IMR-90 (cell line): ENCODE measurements around the gene SPATA13. TPM values are rescaled to one million over a fixed set of nuclear protein-coding genes. Genes with fewer than 3 reads are reported as not detected.
"Not testable (repeated sequence)": the region's sequence is repeated elsewhere in the genome, so short reads cannot be mapped to it uniquely, and the experiment has no call there.

Experiments
- ATAC-seq: fragments of 200-7000 bp; cut with Tn5 transposase; 2 replicates; pipeline ENCODE4 v1.9.1; 2020; ENCODE audit warnings: low read depth, mild to moderate bottlenecking, moderate library complexity
- BruUV-seq: library from RNA; stranded (reverse); fragments of 400-500 nt; replicated peaks from 2 replicates; lab custom pipeline; 2021; lab: Mats Ljungman, UMichigan
- CTCF ChIA-PET: fragments of 300-600 bp; formaldehyde crosslinking; extraction: SDS; loops from one replicate; lab custom pipeline; 2021; ENCODE audit warnings: antibody characterized with exemption; lab: Yijun Ruan, JAX
- POLR2A ChIA-PET: fragments of 300-600 bp; sonication (Branson Sonifier 250); formaldehyde crosslinking; loops from one replicate; lab custom pipeline; 2022; ENCODE audit warnings: antibody characterized with exemption; ENCODE audit not compliant: unreplicated experiment; lab: Charles Lee
- DNase-seq: peaks from one replicate; pipeline ENCODE4 v3.0.0; 2013
- H2AFZ ChIP-seq: replicated peaks from 2 replicates; pipeline ENCODE3; 2013; ENCODE audit warnings: low read length, mild to moderate bottlenecking; ENCODE audit not compliant: poor library complexity
- H2AK5ac ChIP-seq: 2 replicates; pipeline ENCODE4 v1.6.1; 2013; ENCODE audit warnings: low read depth, low read length, inconsistent platforms
- H2AK9ac ChIP-seq: replicated peaks from 2 replicates; pipeline ENCODE3; 2013; ENCODE audit warnings: mild to moderate bottlenecking, low read depth, low read length, moderate library complexity; ENCODE audit not compliant: poor library complexity
- H2BK120ac ChIP-seq: 2 replicates; pipeline ENCODE4 v1.6.1; 2013; ENCODE audit warnings: low read depth, low read length, inconsistent platforms
- H2BK15ac ChIP-seq: 3 replicates; pipeline ENCODE4 v1.6.1; 2013; ENCODE audit warnings: low read depth, low read length, inconsistent platforms
- H2BK20ac ChIP-seq: 2 replicates; pipeline ENCODE4 v1.6.1; 2013; ENCODE audit warnings: low read depth, mild to moderate bottlenecking, inconsistent platforms, low read length, moderate library complexity
- H2BK5ac ChIP-seq: 2 replicates; pipeline ENCODE4 v1.6.1; 2013; ENCODE audit warnings: mild to moderate bottlenecking, low read depth, low read length, inconsistent platforms; ENCODE audit not compliant: poor library complexity, severe bottlenecking
- H3K14ac ChIP-seq: replicated peaks from 2 replicates; pipeline ENCODE4 v1.6.1; 2013; ENCODE audit warnings: low read depth, low read length, inconsistent platforms
- H3K18ac ChIP-seq: 2 replicates; pipeline ENCODE4 v1.6.1; 2013; ENCODE audit warnings: low read depth, low read length, control low read depth
- H3K23ac ChIP-seq: 2 replicates; pipeline ENCODE4 v1.6.1; 2013; ENCODE audit warnings: low read depth, low read length, inconsistent platforms
- H3K27ac ChIP-seq: 2 replicates; pipeline ENCODE4 v1.5.1; 2013; ENCODE audit warnings: mild to moderate bottlenecking, control low read depth, low read length; ENCODE audit not compliant: insufficient read depth
- H3K27me3 ChIP-seq: 2 replicates; pipeline ENCODE4 v1.6.1; 2013; ENCODE audit warnings: low read length; ENCODE audit not compliant: control insufficient read depth, insufficient read depth
- H3K36me3 ChIP-seq: 2 replicates; pipeline ENCODE4 v1.6.1; 2013; ENCODE audit warnings: low read length, mixed read lengths; ENCODE audit not compliant: control insufficient read depth, insufficient read depth
- H3K4ac ChIP-seq: 2 replicates; pipeline ENCODE4 v1.6.1; 2013; ENCODE audit warnings: low read depth, low read length, inconsistent platforms
- H3K4me1 ChIP-seq: 2 replicates; pipeline ENCODE4 v1.6.1; 2013; ENCODE audit warnings: low read length, mixed read lengths; ENCODE audit not compliant: control insufficient read depth, insufficient read depth
- H3K4me2 ChIP-seq: 2 replicates; pipeline ENCODE4 v1.6.1; 2013; ENCODE audit warnings: low read depth, mild to moderate bottlenecking, control low read depth, low read length, moderate library complexity
- H3K4me3 ChIP-seq: 2 replicates; pipeline ENCODE4 v1.5.1; 2013; ENCODE audit warnings: low read depth, mild to moderate bottlenecking, control low read depth, low read length, moderate library complexity; ENCODE audit not compliant: insufficient read depth
- H3K56ac ChIP-seq: 2 replicates; pipeline ENCODE4 v1.6.1; 2013; ENCODE audit warnings: low read length, inconsistent platforms; ENCODE audit not compliant: insufficient read depth; ENCODE audit errors: extremely low read depth
- H3K79me1 ChIP-seq, 2 experiments: 2 replicates each; pipeline ENCODE4 v1.6.1; 2013; ENCODE audit warnings: low read length in 2 of 2, inconsistent platforms in 1 of 2, low read depth in 1 of 2
- H3K9ac ChIP-seq: 2 replicates; pipeline ENCODE4 v1.6.1; 2013; ENCODE audit warnings: low read depth, low read length, control low read depth
- H3K9me1 ChIP-seq: 2 replicates; pipeline ENCODE4 v1.6.1; 2013; ENCODE audit warnings: low read length, inconsistent platforms; ENCODE audit not compliant: insufficient read depth
- H3K9me3 ChIP-seq: 2 replicates; pipeline ENCODE4 v1.6.1; 2013; ENCODE audit warnings: low read length; ENCODE audit not compliant: control insufficient read depth, insufficient read depth
- H4K20me1 ChIP-seq: 2 replicates; pipeline ENCODE4 v1.6.1; 2013; ENCODE audit warnings: low read length, inconsistent platforms; ENCODE audit not compliant: insufficient read depth
- H4K5ac ChIP-seq: 2 replicates; pipeline ENCODE4 v1.6.1; 2013; ENCODE audit warnings: mild to moderate bottlenecking, low read depth, low read length, control low read depth
- H4K8ac ChIP-seq, 2 experiments: 2 replicates each; pipeline ENCODE4 v1.6.1; 2013; ENCODE audit warnings: low read depth in 2 of 2, low read length in 2 of 2, control low read depth in 1 of 2, inconsistent platforms in 1 of 2
- H4K91ac ChIP-seq: 2 replicates; pipeline ENCODE4 v1.6.1; 2013; ENCODE audit warnings: low read depth, low read length, inconsistent platforms; ENCODE audit not compliant: insufficient read depth
- WGBS, 2 experiments: methylation state at CpG; one replicate each; pipeline versions ENCODE4 v1.1.5 to v1.1.7; 2013; ENCODE audit warnings: missing lambda C conversion rate in 2 of 2; ENCODE audit not compliant: insufficient read length in 1 of 2; ENCODE audit errors: extremely low coverage in 2 of 2; 5-methylcytosine and 5-hydroxymethylcytosine counted together
- dilution Hi-C: fragments of 300-500 bp; cut with HindIII; formaldehyde crosslinking; loops from one replicate; pipeline ENCODE4 v1.14.3; 2018; ENCODE audit warnings: low sequenced_read_pairs; ENCODE audit not compliant: unreplicated experiment
- in situ Hi-C: fragments of 300-500 bp; cut with MboI; formaldehyde crosslinking; loops from 3 replicates; pipeline ENCODE4 v1.14.3; 2019; ENCODE audit warnings: low sequenced_read_pairs, inconsistent platforms, mixed read lengths
- intact Hi-C: fragments of 100-400 bp; cut with micrococcal nuclease; formaldehyde crosslinking; loops from 2 replicates; pipeline ENCODE4 v1.10.0; 2022
- polyA plus RNA-seq, 3 experiments: library from polyadenylated mRNA; depleted of rRNA; stranded (reverse); fragments of >200 nt; gene quantifications; 2 replicates each; pipeline ENCODE4 v1.2.3, GENCODE V29; 2012; ENCODE audit warnings: low replicate concordance in 1 of 3
- total RNA-seq: library from RNA; depleted of rRNA; stranded (reverse); fragments of >200 nt; gene quantifications from 2 replicates; pipeline ENCODE4 v1.2.3, GENCODE V29; 2012

SPATA13 gene
- total and polyA plus RNA-seq, 2 of the 4 experiments (the other 2 are of a cell fraction), result 10.5 to 12.5 TPM

GRCh38 chr13:24122045-24122444 is 38.5 kb upstream of the SPATA13 start:
- H2AK5ac ChIP-seq, H3K18ac ChIP-seq, H2BK120ac ChIP-seq, CTCF ChIA-PET, dilution Hi-C loops, H3K79me1 ChIP-seq, H3K9me1 ChIP-seq, DNase-seq, POLR2A ChIA-PET, ATAC-seq, H3K4me2 ChIP-seq, H4K5ac ChIP-seq, in situ Hi-C loops, H3K27me3 ChIP-seq, H2BK5ac ChIP-seq, H2BK20ac ChIP-seq, H3K9ac ChIP-seq, intact Hi-C loops, H3K4ac ChIP-seq, H3K23ac ChIP-seq, BruUV-seq, H4K8ac ChIP-seq, H3K9me3 ChIP-seq, H3K36me3 ChIP-seq, H2AK9ac ChIP-seq, H3K4me3 ChIP-seq, H3K14ac ChIP-seq, H3K56ac ChIP-seq, H2BK15ac ChIP-seq, H4K20me1 ChIP-seq, H4K91ac ChIP-seq, H2AFZ ChIP-seq, H3K27ac ChIP-seq: not testable (repeated sequence)
- 94% methylated on average over 2 of the region's 4 CpGs; no CpG with 5 or more reads in 1 of the 2 experiments for WGBS, 2 experiments
- peaks cover 12% of the 10 kb centered on the region; the same call in 1 of the 2 replicates for H3K4me1 ChIP-seq
